Measurements from ENCODE around the gene BMPR1B. TPM values are rescaled to one million over a fixed set of nuclear protein-coding genes. Genes with fewer than 3 reads are reported as not detected.

BMPR1B gene
- total RNA-seq, 1 experiment from 2014 or later, result 0.07 TPM

GRCh38 chr4:95183656-95184408 lies 426.1 kb downstream of the BMPR1B start:
- no peak for DNase-seq (ENCODE audit: low read depth)

DNA sequence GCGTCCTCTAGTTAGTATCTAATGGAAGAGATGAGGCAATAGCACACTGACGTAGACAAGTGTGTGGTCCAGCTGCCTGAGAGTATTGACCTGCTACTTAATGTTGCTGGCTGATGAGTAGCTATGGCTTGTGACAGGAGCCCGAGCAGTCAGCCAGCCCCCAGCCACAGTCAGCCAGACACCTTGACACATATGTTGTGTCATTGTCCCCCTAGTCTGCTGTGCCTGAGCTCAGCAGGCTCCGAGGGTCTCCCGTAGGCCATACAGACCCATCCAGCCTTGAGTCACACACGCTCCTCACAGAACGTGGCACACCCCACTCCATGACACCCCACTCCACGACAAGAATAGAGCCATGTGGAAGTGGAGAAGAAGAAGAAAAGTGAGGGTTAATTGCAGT lies 428.9 kb downstream of the BMPR1B start:
- no peak for DNase-seq (ENCODE audit: low read depth)

DNA sequence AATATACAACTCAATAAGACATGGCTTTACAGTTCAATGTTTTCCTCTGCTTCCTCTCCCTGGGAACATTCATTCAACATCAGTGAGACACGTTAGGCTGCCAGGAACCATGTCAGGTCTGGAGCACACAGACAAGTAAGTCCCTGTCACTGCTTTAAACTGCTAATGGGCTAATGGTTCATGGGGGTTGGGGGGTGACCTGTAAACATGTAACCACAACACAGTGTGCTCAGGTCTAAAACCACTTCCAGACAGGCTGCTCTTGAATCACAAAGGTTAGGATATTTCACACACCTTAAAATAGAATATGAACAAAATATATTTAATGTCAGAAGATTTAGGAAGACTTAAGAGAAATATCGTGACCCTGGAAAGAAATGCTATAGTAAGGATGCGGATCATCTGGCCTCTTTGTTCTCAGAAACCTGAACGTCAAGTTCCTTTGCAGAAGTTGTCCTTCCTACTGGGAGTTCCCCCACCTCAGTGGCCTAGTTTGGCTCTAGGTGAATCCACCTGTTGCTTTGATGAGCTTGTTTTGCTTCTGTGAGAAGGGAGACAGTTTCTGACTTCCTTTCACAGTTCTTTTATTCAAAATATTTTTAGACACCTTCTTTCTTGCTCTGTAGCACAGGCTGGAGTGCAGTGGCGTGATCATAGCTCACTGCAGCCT lies 431.1 kb downstream of the BMPR1B start:
- no peak for DNase-seq (ENCODE audit: low read depth)

DNA sequence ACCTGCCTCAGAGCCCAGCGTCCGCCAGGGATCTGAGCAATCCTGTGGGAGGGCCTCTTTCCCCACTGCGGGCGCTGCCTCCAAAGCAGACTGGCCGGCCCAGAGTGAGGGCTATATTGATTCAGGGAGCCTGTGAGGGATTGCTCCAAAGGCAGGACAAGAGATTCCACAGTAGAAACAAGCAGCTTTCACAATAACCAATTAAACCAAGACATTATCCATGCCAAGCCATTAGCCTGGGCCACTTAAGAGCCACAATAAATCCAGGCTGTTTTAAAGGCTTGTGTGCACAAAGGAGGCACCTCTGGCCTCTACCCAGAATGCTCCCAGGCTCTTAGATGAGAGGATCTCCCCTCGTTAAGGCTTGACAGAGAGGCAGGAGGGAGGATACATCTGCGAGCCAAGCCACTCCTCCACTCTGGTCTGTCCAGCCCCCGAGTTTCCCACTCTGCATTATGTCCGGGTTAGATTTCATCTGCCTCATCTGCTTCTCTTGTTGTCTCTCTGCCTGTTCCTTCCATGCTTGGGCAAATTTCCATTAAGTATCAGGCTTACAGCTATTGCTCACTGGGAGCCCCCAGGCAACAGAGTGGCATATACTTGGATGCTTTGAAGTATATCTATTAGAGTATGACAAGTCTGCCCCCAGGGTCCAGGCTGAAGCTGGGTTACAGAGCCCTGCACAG lies 433.1 kb downstream of the BMPR1B start:
- peak; percentile 47 for DNase-seq (ENCODE audit: low read depth)

DNA sequence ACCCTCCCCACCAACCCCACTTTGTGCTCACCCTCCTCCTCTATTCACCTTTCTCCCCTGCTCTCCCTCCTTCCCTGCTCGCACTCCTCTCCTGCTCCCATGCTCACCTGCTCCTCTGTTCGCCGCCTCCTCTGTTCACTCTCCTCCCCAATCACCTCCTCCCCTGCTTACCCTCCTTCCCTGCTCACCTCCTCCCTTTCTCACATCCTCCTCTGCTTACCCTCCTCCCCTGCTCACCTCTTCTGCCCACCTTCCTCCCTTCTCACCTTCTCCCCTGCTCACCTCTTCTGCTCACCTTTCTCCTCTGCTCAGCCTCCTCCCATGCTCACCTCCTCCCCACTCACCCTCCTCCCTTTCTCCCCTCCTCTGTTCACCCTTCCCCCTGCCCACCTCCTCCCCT lies 433.8 kb downstream of the BMPR1B start:
- no peak for DNase-seq (ENCODE audit: low read depth)

GRCh38 chr4:95193391-95194224 lies 435.9 kb downstream of the BMPR1B start:
- no peak for DNase-seq (ENCODE audit: low read depth)

- no peak for DNase-seq (ENCODE audit: low read depth)
Measured at GRCh38 chr4:95197353-95197752, 439.6 kb downstream of the BMPR1B start.

DNA sequence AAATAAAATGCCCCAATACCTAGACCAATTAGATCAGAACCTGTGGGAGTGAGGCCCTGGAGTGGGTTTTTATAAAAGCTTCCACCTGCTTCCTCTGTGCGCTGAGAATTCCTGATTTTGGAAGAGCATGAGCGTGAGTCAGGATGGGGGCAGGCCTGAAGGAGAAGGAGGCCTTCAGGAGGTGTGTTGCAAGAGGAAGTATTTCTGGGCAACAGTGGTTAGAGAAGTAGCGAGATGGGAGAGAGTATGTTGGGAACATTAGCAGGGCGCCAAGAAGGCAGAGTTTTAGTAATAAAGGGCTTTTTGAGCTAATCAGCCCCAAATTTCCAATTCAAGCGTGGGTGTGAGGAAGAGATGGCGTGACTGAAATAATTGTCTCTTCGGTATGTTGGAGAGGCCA lies 441.2 kb downstream of the BMPR1B start:
- DNase-seq (ENCODE audit: low read depth), result no peak

DNA sequence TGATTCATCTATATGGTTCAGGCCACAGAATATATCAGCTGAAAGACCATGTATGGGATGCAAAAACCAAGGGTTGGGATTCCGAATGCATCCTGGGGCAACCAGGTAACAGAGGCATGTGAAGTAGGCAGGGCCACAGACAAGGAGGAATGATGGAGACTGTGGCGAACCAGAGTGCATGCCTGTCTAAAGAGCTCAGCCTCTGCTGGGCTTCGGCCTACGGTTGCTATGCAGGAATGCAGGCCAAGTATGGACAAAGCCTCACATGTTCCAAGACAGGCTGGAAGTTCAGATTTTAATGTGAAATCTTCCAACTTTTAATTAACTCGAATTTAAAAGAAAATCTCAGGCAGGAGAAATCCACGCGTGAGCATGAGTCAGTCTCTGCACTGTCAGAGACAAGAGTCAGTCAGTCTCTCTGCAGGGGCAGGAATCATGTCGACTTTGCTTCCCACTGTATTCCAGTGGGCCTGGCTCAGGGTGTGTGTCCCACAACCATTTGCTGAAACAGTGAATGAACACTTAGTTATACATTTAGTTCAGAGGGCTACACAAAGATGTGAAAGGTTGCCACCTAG lies 446.6 kb downstream of the BMPR1B start:
- DNase-seq (ENCODE audit: low read depth), result no peak

GRCh38 chr4:95204873-95205272 lies 447.1 kb downstream of the BMPR1B start:
- peak; percentile 1 for DNase-seq (ENCODE audit: low read depth)
